GM20431 (cell line): ENCODE data around the gene CHP2.
"Not testable (repeated sequence)": the region's sequence is repeated elsewhere in the genome, so short reads cannot be mapped to it uniquely, and the experiment has no call there.

ENCODE experiments used
- in situ Hi-C: fragments of 300-500 bp; cut with MseI, MboI; formaldehyde crosslinking; loops from one replicate; pipeline ENCODE4 v1.15.0; 2020; ENCODE audit warnings: low sequenced_read_pairs; ENCODE audit not compliant: unreplicated experiment

CHP2 gene

GRCh38 chr16:23754594-23755483 lies at the start of gene CHP2:
TSS of gene CHP2 (plus strand) at chr16:23755026. CDS start at chr16:23755050, 24 bp downstream.
- in situ Hi-C loops, result no loop called here

- in situ Hi-C loops, result no loop called here
These were observed 49.3 kb upstream of the CHP2 start for GRCh38 chr16:23705517-23705902.

- in situ Hi-C loops, result no loop called here
These were observed 48.4 kb upstream of the CHP2 start for GRCh38 chr16:23706439-23706838.

GRCh38 chr16:23709536-23709935 lies 45.3 kb upstream of the CHP2 start:
- in situ Hi-C loops, result no loop called here

GRCh38 chr16:23710008-23710407 lies 44.8 kb upstream of the CHP2 start:
- in situ Hi-C loops, result no loop called here

- in situ Hi-C loops, result no loop called here
These were observed 44.3 kb upstream of the CHP2 start for GRCh38 chr16:23710504-23710903.

- in situ Hi-C loops, result no loop called here
These were observed 43.0 kb upstream of the CHP2 start for GRCh38 chr16:23711785-23712184.

GRCh38 chr16:23712976-23713375 lies 41.9 kb upstream of the CHP2 start, which contains the start of gene ERN2:
TSS of gene ERN2 (minus strand) at chr16:23713222. CDS start at chr16:23713187, 35 bp downstream.
- in situ Hi-C loops, result no loop called here

- in situ Hi-C loops, result no loop called here
These were observed 38.3 kb upstream of the CHP2 start for GRCh38 chr16:23716484-23716883.

GRCh38 chr16:23722613-23723240 lies 32.1 kb upstream of the CHP2 start:
- in situ Hi-C loops, result not testable (repeated sequence)

GRCh38 chr16:23724096-23724784 lies 30.6 kb upstream of the CHP2 start:
- in situ Hi-C loops, result no loop called here

GRCh38 chr16:23724785-23725131 lies 30.1 kb upstream of the CHP2 start:
- in situ Hi-C loops, result no loop called here

- in situ Hi-C loops, result no loop called here
These were observed 28.1 kb upstream of the CHP2 start for GRCh38 chr16:23726710-23727109.

GRCh38 chr16:23728112-23728477 lies 26.7 kb upstream of the CHP2 start:
- in situ Hi-C loops, result no loop called here

GRCh38 chr16:23729503-23730424 lies 25.1 kb upstream of the CHP2 start:
- in situ Hi-C loops, result no loop called here

- in situ Hi-C loops, result no loop called here
These were observed 20.5 kb upstream of the CHP2 start for GRCh38 chr16:23734176-23734893.

- in situ Hi-C loops, result not testable (repeated sequence)
These were observed 17.3 kb upstream of the CHP2 start for GRCh38 chr16:23737423-23738028.

- in situ Hi-C loops, result no loop called here
These were observed 15.3 kb upstream of the CHP2 start for GRCh38 chr16:23739516-23739915.
